Spleen (tissue), 7 donors: Measurements from ENCODE around the gene CDK19.

ENCODE experiments used
- POLR2A ChIP-seq, 3 donors: fragments of 450-650 bp; IDR thresholded peaks; one replicate each; pipeline ENCODE4 v1.5.1; 2017; ENCODE audit warnings: antibody characterized with exemption in 3 of 3, mild to moderate bottlenecking in 1 of 3
- POLR2AphosphoS5 ChIP-seq, 3 donors: sonication (generic); formaldehyde crosslinking; IDR thresholded peaks; one replicate each; pipeline ENCODE4 v1.5.1; 2017; ENCODE audit warnings: antibody characterized with exemption in 3 of 3
- TF ChIP-seq, protein P1 (sequence below), 11 experiments: fragments of 200-600 bp in 7 of 11; fragments of 450-650 bp in 4 of 11; sonication (generic) in 4 of 11; IDR thresholded peaks in 8 of 11; conservative IDR thresholded peaks in 3 of 11; 1 replicate in 7 of 11; 2 replicates in 4 of 11; pipeline versions ENCODE4 v1.4.0 to v1.8.0; 2016 to 2021; ENCODE audit warnings: antibody characterized with exemption in 11 of 11, inconsistent platforms in 4 of 11, mild to moderate bottlenecking in 1 of 11
- donor health status: DM: no; HTN: no; CAD: no; lungs with moderate emphysema.
- donor health status: DM: no; HTN: no; CAD: no.
- donor health status: DM: no; HTN: no; CAD: no.

DNA sequence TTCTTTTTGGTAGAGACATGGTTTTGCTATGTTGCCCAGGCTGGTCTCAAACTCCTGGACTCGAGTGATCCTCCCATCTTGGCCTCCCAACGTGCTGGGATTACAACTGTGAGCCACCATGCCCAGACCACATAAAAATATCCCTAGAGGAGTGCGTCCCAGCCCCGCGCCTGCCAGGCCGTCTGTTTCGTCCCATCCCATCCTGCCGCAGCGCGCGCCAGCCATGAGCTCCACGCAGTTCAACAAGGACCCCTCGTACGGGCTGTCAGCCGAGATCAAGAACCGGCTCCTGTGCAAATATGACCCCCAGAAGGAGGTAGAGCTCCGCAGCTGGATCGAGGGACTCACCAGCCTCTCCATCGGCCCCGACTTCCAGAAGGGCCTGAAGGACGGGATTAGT is 42.7 kb upstream of the CDK19 start:
- TF ChIP-seq POLR2A (IDR thresholded peaks at IDR 0.05), result no peak
- no peak for TF ChIP-seq POLR2AphosphoS5 (IDR thresholded peaks at IDR 0.05)
- TF ChIP-seq, protein P1, sequence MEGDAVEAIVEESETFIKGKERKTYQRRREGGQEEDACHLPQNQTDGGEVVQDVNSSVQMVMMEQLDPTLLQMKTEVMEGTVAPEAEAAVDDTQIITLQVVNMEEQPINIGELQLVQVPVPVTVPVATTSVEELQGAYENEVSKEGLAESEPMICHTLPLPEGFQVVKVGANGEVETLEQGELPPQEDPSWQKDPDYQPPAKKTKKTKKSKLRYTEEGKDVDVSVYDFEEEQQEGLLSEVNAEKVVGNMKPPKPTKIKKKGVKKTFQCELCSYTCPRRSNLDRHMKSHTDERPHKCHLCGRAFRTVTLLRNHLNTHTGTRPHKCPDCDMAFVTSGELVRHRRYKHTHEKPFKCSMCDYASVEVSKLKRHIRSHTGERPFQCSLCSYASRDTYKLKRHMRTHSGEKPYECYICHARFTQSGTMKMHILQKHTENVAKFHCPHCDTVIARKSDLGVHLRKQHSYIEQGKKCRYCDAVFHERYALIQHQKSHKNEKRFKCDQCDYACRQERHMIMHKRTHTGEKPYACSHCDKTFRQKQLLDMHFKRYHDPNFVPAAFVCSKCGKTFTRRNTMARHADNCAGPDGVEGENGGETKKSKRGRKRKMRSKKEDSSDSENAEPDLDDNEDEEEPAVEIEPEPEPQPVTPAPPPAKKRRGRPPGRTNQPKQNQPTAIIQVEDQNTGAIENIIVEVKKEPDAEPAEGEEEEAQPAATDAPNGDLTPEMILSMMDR (IDR thresholded peaks at IDR 0.05 in 8 of 11, conservative IDR thresholded peaks at IDR 0.05 in 3 of 11), result no peak
